Kidney (tissue), 14 donors: Measurements from ENCODE around the gene TMC6. TPM values are rescaled to one million over a fixed set of nuclear protein-coding genes. Genes with fewer than 3 reads are reported as not detected.

Source experiments
- DNase-seq, 5 donors: peaks; one replicate each; pipeline ENCODE4 v3.0.0-alpha.2; 2013 to 2020
- FAIRE-seq: peaks from 2 replicates; lab custom pipeline; 2012; peaks lifted over from hg19 to GRCh38; lab: Jason Lieb, UNC
- H3K27ac ChIP-seq, 2 donors: one replicate each; pipeline ENCODE4 v1.7.0; 2013; ENCODE audit warnings: low read depth in 2 of 2, low read length in 2 of 2, inconsistent platforms in 1 of 2
- H3K27me3 ChIP-seq: one replicate; pipeline ENCODE4 v1.7.1; 2013; ENCODE audit warnings: low read length, inconsistent platforms; ENCODE audit not compliant: control insufficient read depth, insufficient read depth
- H3K36me3 ChIP-seq, 3 donors: one replicate each; pipeline versions ENCODE4 v1.7.0 to v1.7.1; 2013; ENCODE audit warnings: low read length in 3 of 3, control low read depth in 1 of 3, inconsistent platforms in 1 of 3; ENCODE audit not compliant: insufficient read depth in 3 of 3, control insufficient read depth in 2 of 3
- H3K4me1 ChIP-seq, 3 donors: one replicate each; pipeline versions ENCODE4 v1.7.0 to v1.7.1; 2013; ENCODE audit warnings: low read length in 3 of 3, inconsistent platforms in 1 of 3, low read depth in 1 of 3; ENCODE audit not compliant: control insufficient read depth in 2 of 3, insufficient read depth in 2 of 3
- H3K4me3 ChIP-seq, 3 donors: one replicate each; pipeline versions ENCODE4 v1.7.0 to v1.8.1; 2013; ENCODE audit warnings: low read length in 3 of 3, control low read depth in 1 of 3, inconsistent platforms in 1 of 3
- H3K9ac ChIP-seq, 3 donors: one replicate each; pipeline versions ENCODE4 v1.7.0 to v1.7.1; 2013; ENCODE audit warnings: low read length in 3 of 3, control low read depth in 1 of 3, inconsistent platforms in 1 of 3
- H3K9me3 ChIP-seq, 3 donors: one replicate each; pipeline versions ENCODE4 v1.7.0 to v1.7.1; 2013; ENCODE audit warnings: low read length in 3 of 3, control low read depth in 1 of 3, inconsistent platforms in 1 of 3; ENCODE audit not compliant: control insufficient read depth in 2 of 3, insufficient read depth in 1 of 3
- intact Hi-C: fragments of 100-400 bp; cut with DNase I; formaldehyde crosslinking; loops from one replicate; pipeline ENCODE4 v1.11.1; 2022
- polyA plus RNA-seq: library from polyadenylated mRNA; stranded (reverse); fragments of 350-450 nt; fragmentation: Illumina TruSeq; extraction: RNeasy Lipid Tissue Mini Kit (QIAGEN cat#74804); gene quantifications from one replicate; pipeline ENCODE4 v1.2.3, GENCODE V29; 2014; ENCODE audit warnings: low read depth, low replicate concordance; ENCODE audit not compliant: insufficient read depth
- total RNA-seq: library from RNA; stranded (reverse); fragmentation: NEBNext Ultra II Directional; extraction: Animal tissue kit (Norgen Biotek cat#: 25700); gene quantifications from one replicate; pipeline ENCODE4 v1.2.1, GENCODE V29; 2021
- TF ChIP-seq, protein P1 (sequence below): IDR thresholded peaks from 3 replicates; pipeline ENCODE4 v1.5.1; 2012; ENCODE audit warnings: mild to moderate bottlenecking, moderate library complexity, borderline replicate concordance; ENCODE audit not compliant: insufficient read depth; ENCODE audit errors: extremely low read depth
- donor health status: control.
- donor health status: control.
- donor health status: control.
- donor health status: control.
- donor health status: control.
- donor health status: DM: yes; HTN: yes; CAD: no.
- donor health status: Normal renal cell carcinoma (clear cell type).

The TMC6 gene
- total and polyA plus RNA-seq, 2 donors from 2014 or later: 15.0 to 115 TPM

DNA sequence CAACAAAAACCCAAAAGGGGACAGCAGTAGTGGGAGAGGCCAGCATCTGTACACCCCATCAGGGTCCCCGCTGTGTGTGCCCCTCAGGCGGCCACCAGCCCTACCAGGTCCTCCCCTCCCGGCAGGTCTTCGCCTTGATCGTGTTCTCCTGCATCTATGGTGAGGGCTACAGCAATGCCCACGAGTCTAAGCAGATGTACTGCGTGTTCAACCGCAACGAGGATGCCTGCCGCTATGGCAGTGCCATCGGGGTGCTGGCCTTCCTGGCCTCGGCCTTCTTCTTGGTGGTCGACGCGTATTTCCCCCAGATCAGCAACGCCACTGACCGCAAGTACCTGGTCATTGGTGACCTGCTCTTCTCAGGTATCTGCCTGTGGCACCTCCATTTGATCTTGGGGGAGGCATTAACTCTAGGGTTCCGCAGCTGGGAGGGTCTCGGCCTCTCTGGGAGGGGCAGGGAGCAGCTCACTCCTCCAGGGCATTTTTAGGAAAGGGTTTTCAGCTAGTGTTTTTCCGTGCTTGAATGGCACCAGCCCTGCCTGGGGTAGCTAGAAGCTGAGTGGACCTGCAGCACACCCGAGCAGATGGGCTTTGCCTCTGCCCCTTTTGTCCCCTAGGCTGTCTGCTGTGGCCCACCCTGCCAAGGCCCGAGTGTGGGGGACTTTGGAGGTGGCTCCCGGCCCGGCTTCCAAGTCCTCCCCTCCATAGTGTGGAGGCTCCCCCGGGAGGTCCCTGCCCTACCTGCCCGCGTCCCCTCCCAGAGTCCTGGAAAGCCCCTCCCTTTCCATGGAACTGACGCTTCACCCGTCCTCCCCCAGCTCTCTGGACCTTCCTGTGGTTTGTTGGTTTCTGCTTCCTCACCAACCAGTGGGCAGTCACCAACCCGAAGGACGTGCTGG lies 42.4 kb upstream of the TMC6 start:
- Histone ChIP-seq H3K4me3 (no peak overlapping the region), H3K9ac (no peak overlapping the region), H3K36me3 (peaks cover 0 to 3% (median 0%) of the 10 kb centered on the region in 3 donors), H3K9me3 (no peaks in the 10 kb centered on the region), H3K4me1 (peaks cover 0 to 36% (median 27%) of the 10 kb centered on the region in 3 donors), H3K27me3 (no peaks in the 10 kb centered on the region), H3K27ac (no peak overlapping the region)
- FAIRE-seq: no peak
- no peak for DNase-seq
- intact Hi-C loops: loop anchor here (10.0 kb wide), 1 partner anchor 56 kb away; no protein-coding TSS in a partner anchor
- TF ChIP-seq, protein P1, sequence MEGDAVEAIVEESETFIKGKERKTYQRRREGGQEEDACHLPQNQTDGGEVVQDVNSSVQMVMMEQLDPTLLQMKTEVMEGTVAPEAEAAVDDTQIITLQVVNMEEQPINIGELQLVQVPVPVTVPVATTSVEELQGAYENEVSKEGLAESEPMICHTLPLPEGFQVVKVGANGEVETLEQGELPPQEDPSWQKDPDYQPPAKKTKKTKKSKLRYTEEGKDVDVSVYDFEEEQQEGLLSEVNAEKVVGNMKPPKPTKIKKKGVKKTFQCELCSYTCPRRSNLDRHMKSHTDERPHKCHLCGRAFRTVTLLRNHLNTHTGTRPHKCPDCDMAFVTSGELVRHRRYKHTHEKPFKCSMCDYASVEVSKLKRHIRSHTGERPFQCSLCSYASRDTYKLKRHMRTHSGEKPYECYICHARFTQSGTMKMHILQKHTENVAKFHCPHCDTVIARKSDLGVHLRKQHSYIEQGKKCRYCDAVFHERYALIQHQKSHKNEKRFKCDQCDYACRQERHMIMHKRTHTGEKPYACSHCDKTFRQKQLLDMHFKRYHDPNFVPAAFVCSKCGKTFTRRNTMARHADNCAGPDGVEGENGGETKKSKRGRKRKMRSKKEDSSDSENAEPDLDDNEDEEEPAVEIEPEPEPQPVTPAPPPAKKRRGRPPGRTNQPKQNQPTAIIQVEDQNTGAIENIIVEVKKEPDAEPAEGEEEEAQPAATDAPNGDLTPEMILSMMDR: no peak

DNA sequence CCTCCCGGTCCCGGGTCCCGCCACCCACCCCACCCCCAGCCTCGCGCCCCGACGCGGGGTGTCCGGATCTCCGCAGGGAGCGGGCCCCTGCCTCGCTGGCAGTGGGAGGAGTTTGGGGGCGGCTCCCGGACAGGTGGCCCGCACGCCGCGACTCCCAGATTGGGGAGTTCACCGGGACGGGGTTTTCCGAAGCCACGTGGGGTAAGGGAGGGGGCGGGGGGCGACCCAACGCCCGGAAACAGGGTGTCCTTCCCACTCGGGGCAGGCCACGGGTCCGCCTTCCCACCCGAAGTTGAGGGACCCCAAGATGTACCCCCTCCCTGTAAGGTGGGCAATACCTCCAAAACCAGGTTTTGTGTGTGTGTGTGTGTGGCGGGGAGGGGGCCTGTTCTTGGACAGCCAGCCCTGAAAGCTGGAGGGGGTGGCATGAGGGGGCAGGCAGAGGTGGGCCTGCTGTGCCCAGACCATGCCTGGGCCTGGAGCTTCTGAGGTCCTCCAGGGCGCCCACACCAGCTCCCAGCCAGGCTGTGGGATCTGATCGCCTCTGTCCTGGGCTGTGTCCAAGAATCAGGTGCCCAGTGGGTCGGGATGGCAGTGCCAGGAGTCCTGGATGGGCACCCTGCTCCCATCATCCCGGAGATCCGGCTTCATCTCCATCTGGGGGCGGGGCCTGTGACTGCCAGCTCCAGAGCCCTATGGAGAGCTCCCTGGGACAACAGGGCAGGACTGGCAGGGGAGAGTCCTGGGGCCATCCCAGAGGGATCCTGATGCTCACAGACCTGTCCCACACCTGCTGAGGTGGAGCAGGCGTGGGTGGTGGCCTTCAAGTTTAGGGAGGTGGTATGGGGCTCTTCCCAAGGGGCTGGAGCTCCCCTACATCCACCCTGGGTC lies 40.6 kb upstream of the TMC6 start:
- FAIRE-seq: no peak
- Histone ChIP-seq H3K4me1 (peaks cover 0 to 20% (median 10%) of the 10 kb centered on the region in 3 donors), H3K27me3 (no peaks in the 10 kb centered on the region), H3K36me3 (peaks cover 0 to 3% (median 0%) of the 10 kb centered on the region in 3 donors), H3K27ac (peak overlapping the region; percentile 69 to 83), H3K9me3 (no peaks in the 10 kb centered on the region), H3K9ac (peak overlapping the region in 2 of 3 donors; percentile 2 to 67), H3K4me3 (peak overlapping the region in 2 of 3 donors; percentile 1 to 73)
- DNase-seq: peak in 4 of 5 donors; percentile 43 to 90 (median 74)
- TF ChIP-seq, protein P1: no peak
- intact Hi-C loops: no loop called here

DNA sequence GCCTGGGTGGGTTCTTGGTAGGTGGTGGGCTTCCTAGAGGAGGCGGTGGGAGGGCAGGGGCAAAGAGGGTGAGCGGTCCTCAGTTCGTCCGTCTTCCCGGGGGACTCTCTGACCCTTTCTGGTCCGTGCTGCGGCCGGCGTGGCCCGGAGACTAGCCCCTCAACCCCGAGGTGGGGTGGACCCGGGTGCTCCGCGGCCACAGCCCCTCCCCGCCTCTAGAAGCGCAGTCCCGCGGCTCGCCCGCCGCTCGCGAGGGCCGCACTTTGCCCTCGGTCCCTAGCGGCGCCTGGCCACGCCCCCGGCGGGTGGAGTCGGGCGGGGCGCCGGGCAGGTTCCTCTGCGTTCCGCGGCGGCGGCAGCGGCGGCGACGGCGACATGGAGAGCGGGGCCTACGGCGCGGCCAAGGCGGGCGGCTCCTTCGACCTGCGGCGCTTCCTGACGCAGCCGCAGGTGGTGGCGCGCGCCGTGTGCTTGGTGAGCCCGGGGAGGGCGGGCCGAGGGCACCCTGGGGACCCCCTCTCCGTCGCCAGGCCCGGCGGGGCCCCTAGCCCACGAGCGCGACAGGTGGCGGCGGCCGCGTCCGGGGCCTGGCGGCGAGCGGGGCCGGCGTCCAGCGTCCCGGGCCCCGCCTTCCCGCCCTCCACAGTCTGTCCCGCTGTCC lies 39.8 kb upstream of the TMC6 start, which contains the start of gene SYNGR2:
Gene SYNGR2 (plus strand): TSS at position 340 of the 661 bp plus-strand sequence. CDS start 36 bp downstream, at position 376.
- peaks cover 0 to 16% (median 5%) of the 10 kb centered on the region in 3 donors for H3K4me1 ChIP-seq
- FAIRE-seq (no peak), DNase-seq (peak; percentile 79 to 95 (median 86))

More for the DNA sequence above, 39.8 kb upstream of the TMC6 start, which contains the start of gene SYNGR2:
- Histone ChIP-seq H3K27me3 (no peaks in the 10 kb centered on the region), H3K4me3 (peak within 1 kb of the TSS; percentile 11 to 73 (median 14)), H3K27ac (peak within 1 kb of the TSS; percentile 69 to 83), H3K9ac (peak within 1 kb of the TSS in 2 of 3 donors; percentile 60 to 67), H3K9me3 (no peaks in the 10 kb centered on the region), H3K36me3 (peaks cover 0 to 3% (median 0%) of the 10 kb centered on the region in 3 donors)
- TF ChIP-seq, protein P1: no peak
- intact Hi-C loops: no loop called here
